ENCODE data around the gene TP53I11.

TP53I11 gene

GRCh38 chr11:44979543-44980399 is 29.1 kb upstream of the TP53I11 start:
- H3K4me3 ChIP-seq (ENCODE audit: low read depth, low read length): no peak overlapping the region
- no peak for TF ChIP-seq CTCF (IDR thresholded peaks at IDR 0.05; ENCODE audit: low read depth, low read length, missing control alignments)
- DNase-seq (ENCODE audit: low read depth): no peak
- in situ Hi-C loops (cut with HindIII; ENCODE audit: low sequenced_read_pairs): no loop called here

GRCh38 chr11:44978961-44979331 is 28.3 kb upstream of the TP53I11 start:
- in situ Hi-C loops (cut with HindIII; ENCODE audit: low sequenced_read_pairs): no loop called here
- TF ChIP-seq CTCF (IDR thresholded peaks at IDR 0.05; ENCODE audit: low read depth, low read length, missing control alignments): no peak
- H3K4me3 ChIP-seq (ENCODE audit: low read depth, low read length): no peak overlapping the region
- DNase-seq (ENCODE audit: low read depth): no peak

GRCh38 chr11:44978274-44978960 is 27.7 kb upstream of the TP53I11 start:
- H3K4me3 ChIP-seq (ENCODE audit: low read depth, low read length): no peak overlapping the region
- no peak for DNase-seq (ENCODE audit: low read depth)
- in situ Hi-C loops (cut with HindIII; ENCODE audit: low sequenced_read_pairs): no loop called here
- no peak for TF ChIP-seq CTCF (IDR thresholded peaks at IDR 0.05; ENCODE audit: low read depth, low read length, missing control alignments)

- in situ Hi-C loops (cut with HindIII; ENCODE audit: low sequenced_read_pairs): no loop called here
- TF ChIP-seq CTCF (IDR thresholded peaks at IDR 0.05; ENCODE audit: low read depth, low read length, missing control alignments): no peak
- DNase-seq (ENCODE audit: low read depth): no peak
- H3K4me3 ChIP-seq (ENCODE audit: low read depth, low read length): no peak overlapping the region
Measured at GRCh38 chr11:44977493-44977984, 26.9 kb upstream of the TP53I11 start.

GRCh38 chr11:44976576-44976975 is 25.9 kb upstream of the TP53I11 start:
- in situ Hi-C loops (cut with HindIII; ENCODE audit: low sequenced_read_pairs): no loop called here
- no peak for TF ChIP-seq CTCF (IDR thresholded peaks at IDR 0.05; ENCODE audit: low read depth, low read length, missing control alignments)
- no peak for DNase-seq (ENCODE audit: low read depth)
- no peak overlapping the region for H3K4me3 ChIP-seq (ENCODE audit: low read depth, low read length)

GRCh38 chr11:44974402-44975000 is 23.8 kb upstream of the TP53I11 start:
- TF ChIP-seq CTCF (IDR thresholded peaks at IDR 0.05; ENCODE audit: low read depth, low read length, missing control alignments): no peak
- DNase-seq (ENCODE audit: low read depth): no peak

More at GRCh38 chr11:44974402-44975000, 23.8 kb upstream of the TP53I11 start:
- H3K4me3 ChIP-seq (ENCODE audit: low read depth, low read length): no peak overlapping the region
- in situ Hi-C loops (cut with HindIII; ENCODE audit: low sequenced_read_pairs): no loop called here
